GM12878 (cell line): Measurements from ENCODE around the gene HSPBAP1.

Experiments used
- ATF2 ChIP-seq: IDR thresholded peaks from 2 replicates; pipeline ENCODE4 v1.6.1; 2012; ENCODE audit warnings: low read length, inconsistent platforms
- CBFB ChIP-seq: IDR thresholded peaks from 2 replicates; pipeline ENCODE4 v1.6.1; 2016; ENCODE audit warnings: antibody characterized with exemption, low read depth
- FOXM1 ChIP-seq: IDR thresholded peaks from 2 replicates; pipeline ENCODE4 v1.6.1; 2012; ENCODE audit warnings: low read depth, mild to moderate bottlenecking, inconsistent platforms, low read length, moderate library complexity
- NFYA ChIP-seq: IDR thresholded peaks from 2 replicates; pipeline ENCODE4 v1.6.1; 2011; ENCODE audit warnings: low read depth, mild to moderate bottlenecking, low read length, improper control_type of control experiment, borderline replicate concordance
- TF ChIP-seq, protein P1 (sequence below), 3 experiments: IDR thresholded peaks in 2 of 3; conservative IDR thresholded peaks in 1 of 3; 2 replicates each; pipeline ENCODE4 v1.5.1; 2011; ENCODE audit warnings: low read depth in 3 of 3, low read length in 3 of 3, mild to moderate bottlenecking in 3 of 3, control low read depth in 2 of 3, moderate library complexity in 2 of 3, inconsistent platforms in 1 of 3, mixed read lengths in 1 of 3; ENCODE audit not compliant: control insufficient read depth in 2 of 3, insufficient read depth in 1 of 3; ENCODE audit errors: extremely low read depth in 1 of 3

GRCh38 chr3:122716667-122717066 is 77.0 kb downstream of the HSPBAP1 start:
- TF ChIP-seq ATF2 (no peak), NFYA (no peak), CBFB (no peak), FOXM1 (no peak)
- TF ChIP-seq, protein P1, sequence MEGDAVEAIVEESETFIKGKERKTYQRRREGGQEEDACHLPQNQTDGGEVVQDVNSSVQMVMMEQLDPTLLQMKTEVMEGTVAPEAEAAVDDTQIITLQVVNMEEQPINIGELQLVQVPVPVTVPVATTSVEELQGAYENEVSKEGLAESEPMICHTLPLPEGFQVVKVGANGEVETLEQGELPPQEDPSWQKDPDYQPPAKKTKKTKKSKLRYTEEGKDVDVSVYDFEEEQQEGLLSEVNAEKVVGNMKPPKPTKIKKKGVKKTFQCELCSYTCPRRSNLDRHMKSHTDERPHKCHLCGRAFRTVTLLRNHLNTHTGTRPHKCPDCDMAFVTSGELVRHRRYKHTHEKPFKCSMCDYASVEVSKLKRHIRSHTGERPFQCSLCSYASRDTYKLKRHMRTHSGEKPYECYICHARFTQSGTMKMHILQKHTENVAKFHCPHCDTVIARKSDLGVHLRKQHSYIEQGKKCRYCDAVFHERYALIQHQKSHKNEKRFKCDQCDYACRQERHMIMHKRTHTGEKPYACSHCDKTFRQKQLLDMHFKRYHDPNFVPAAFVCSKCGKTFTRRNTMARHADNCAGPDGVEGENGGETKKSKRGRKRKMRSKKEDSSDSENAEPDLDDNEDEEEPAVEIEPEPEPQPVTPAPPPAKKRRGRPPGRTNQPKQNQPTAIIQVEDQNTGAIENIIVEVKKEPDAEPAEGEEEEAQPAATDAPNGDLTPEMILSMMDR (IDR thresholded peaks at IDR 0.05 in 2 of 3, conservative IDR thresholded peaks at IDR 0.05 in 1 of 3; ENCODE audit: control insufficient read depth in 2 of 3, extremely low read depth in 1 of 3, insufficient read depth in 1 of 3, low read depth in 3 of 3, low read length in 3 of 3), result no peak
